H1 (cell line): ENCODE results near the gene HS6ST1. TPM values are rescaled to one million over a fixed set of nuclear protein-coding genes. Genes with fewer than 3 reads are reported as not detected.

Source experiments
- CTCF ChIA-PET: fragments of 300-600 bp; sonication (Branson Sonifier 250); formaldehyde crosslinking; loops from one replicate; lab custom pipeline; 2021; ENCODE audit not compliant: partially characterized antibody; lab: Charles Lee
- POLR2A ChIA-PET: fragments of 300-600 bp; sonication (Branson Sonifier 250); formaldehyde crosslinking; loops from one replicate; lab custom pipeline; 2021; ENCODE audit warnings: inconsistent platforms; ENCODE audit not compliant: partially characterized antibody; lab: Charles Lee
- DNase-seq, 2 experiments: peaks; one replicate each; pipeline versions ENCODE4 v3.0.0 to v3.0.0-alpha.2; 2010 to 2022; ENCODE audit warnings: low spot score in 2 of 2, low read depth in 1 of 2, mixed read lengths in 1 of 2
- FAIRE-seq: peaks from 2 replicates; lab custom pipeline; 2011; peaks lifted over from hg19 to GRCh38; lab: Jason Lieb, UNC
- H2AFZ ChIP-seq: 2 replicates; pipeline ENCODE4 v1.8.1; 2012; ENCODE audit warnings: low read length, inconsistent platforms
- H2AK5ac ChIP-seq: 2 replicates; pipeline ENCODE4 v1.6.1; 2013; ENCODE audit warnings: low read depth, low read length
- H2BK120ac ChIP-seq: replicated peaks from 2 replicates; pipeline ENCODE3; 2013; ENCODE audit warnings: low read depth, low read length, inconsistent platforms
- H2BK12ac ChIP-seq: 2 replicates; pipeline ENCODE4 v1.6.1; 2013; ENCODE audit warnings: low read depth, low read length
- H2BK15ac ChIP-seq: 2 replicates; pipeline ENCODE4 v1.6.1; 2013; ENCODE audit warnings: low read length
- H2BK20ac ChIP-seq: 2 replicates; pipeline ENCODE4 v1.6.1; 2013; ENCODE audit warnings: low read length
- H2BK5ac ChIP-seq: 2 replicates; pipeline ENCODE4 v1.6.1; 2013; ENCODE audit warnings: low read depth, low read length
- H3K14ac ChIP-seq: 2 replicates; pipeline ENCODE4 v1.6.1; 2013; ENCODE audit warnings: inconsistent platforms; ENCODE audit not compliant: insufficient read length
- H3K18ac ChIP-seq: 2 replicates; pipeline ENCODE4 v1.6.1; 2013; ENCODE audit warnings: low read length; ENCODE audit errors: extremely low read depth
- H3K23ac ChIP-seq: 2 replicates; pipeline ENCODE4 v1.6.1; 2013; ENCODE audit warnings: inconsistent platforms; ENCODE audit not compliant: insufficient read length
- H3K23me2 ChIP-seq: 2 replicates; pipeline ENCODE4 v1.6.1; 2013; ENCODE audit warnings: low read depth, low read length
- H3K27ac ChIP-seq: 2 replicates; pipeline ENCODE4 v1.6.1; 2011; ENCODE audit warnings: low read depth, low read length, inconsistent platforms
- H3K27me3 ChIP-seq, 4 experiments: replicated peaks in 1 of 4; 1 replicate in 1 of 4; 2 replicates in 3 of 4; pipeline versions ENCODE4 v1.6.1 to v1.8.1; 2011 to 2013; ENCODE audit warnings: low read length in 3 of 4, mild to moderate bottlenecking in 3 of 4, inconsistent platforms in 2 of 4, mixed read lengths in 2 of 4, moderate library complexity in 1 of 4; ENCODE audit not compliant: control insufficient read depth in 3 of 4, insufficient read depth in 3 of 4; ENCODE audit errors: extremely low read depth in 1 of 4
- H3K36me3 ChIP-seq, 4 experiments: 2 replicates each; pipeline versions ENCODE4 v1.6.1 to v1.8.1; 2011 to 2013; ENCODE audit warnings: mild to moderate bottlenecking in 4 of 4, low read length in 3 of 4, moderate library complexity in 2 of 4, control low read depth in 1 of 4, inconsistent platforms in 1 of 4; ENCODE audit not compliant: insufficient read depth in 4 of 4, control insufficient read depth in 2 of 4
- H3K4ac ChIP-seq: replicated peaks from 2 replicates; pipeline ENCODE3; 2013; ENCODE audit warnings: low read length, low read depth, mixed read lengths, inconsistent platforms; ENCODE audit not compliant: insufficient read length
- H3K4me1 ChIP-seq, 4 experiments: replicated peaks in 1 of 4; 1 replicate in 1 of 4; 2 replicates in 3 of 4; pipeline versions ENCODE4 v1.6.1 to v1.8.1; 2011 to 2013; ENCODE audit warnings: low read length in 3 of 4, inconsistent platforms in 2 of 4, mixed read lengths in 1 of 4; ENCODE audit not compliant: insufficient read depth in 4 of 4, control insufficient read depth in 3 of 4
- H3K4me2 ChIP-seq, 2 experiments: 2 replicates each; pipeline versions ENCODE4 v1.6.1 to v1.8.1; 2011 to 2013; ENCODE audit warnings: low read depth in 2 of 2, low read length in 2 of 2, control low read depth in 1 of 2, inconsistent platforms in 1 of 2, mild to moderate bottlenecking in 1 of 2; ENCODE audit not compliant: insufficient read depth in 1 of 2
- H3K4me3 ChIP-seq, 4 experiments: fragments of 200-600, 300-600 bp in 1 of 4; sonication (generic), shearing (Covaris generic), sonication (Bioruptor Twin) in 1 of 4; 2 replicates each; pipeline versions ENCODE4 v1.5.1 to v1.8.1; 2011 to 2016; ENCODE audit warnings: low read length in 4 of 4, low read depth in 3 of 4, control low read depth in 2 of 4, inconsistent platforms in 2 of 4, mild to moderate bottlenecking in 2 of 4, mixed read lengths in 1 of 4, moderate library complexity in 1 of 4; ENCODE audit not compliant: insufficient read depth in 2 of 4; ENCODE audit errors: extremely low read depth in 1 of 4
- H3K56ac ChIP-seq: replicated peaks from 2 replicates; pipeline ENCODE3; 2013; ENCODE audit warnings: low read depth, mild to moderate bottlenecking, mixed read lengths, low read length, inconsistent platforms; ENCODE audit not compliant: insufficient read length
- H3K79me1 ChIP-seq: 2 replicates; pipeline ENCODE4 v1.6.1; 2013; ENCODE audit warnings: low read depth, low read length, control low read depth
- H3K79me2 ChIP-seq, 2 experiments: 2 replicates each; pipeline versions ENCODE4 v1.6.1 to v1.8.1; 2012 to 2013; ENCODE audit warnings: low read length in 2 of 2, mild to moderate bottlenecking in 2 of 2, inconsistent platforms in 1 of 2; ENCODE audit not compliant: insufficient read depth in 2 of 2, control insufficient read depth in 1 of 2
- H3K9ac ChIP-seq, 4 experiments: replicated peaks in 1 of 4; 1 replicate in 1 of 4; 2 replicates in 3 of 4; pipeline versions ENCODE4 v1.6.1 to v1.8.1; 2011 to 2013; ENCODE audit warnings: low read depth in 3 of 4, low read length in 3 of 4, control low read depth in 2 of 4, mild to moderate bottlenecking in 2 of 4, moderate library complexity in 2 of 4, inconsistent platforms in 1 of 4; ENCODE audit errors: extremely low read depth in 1 of 4
- H3K9me3 ChIP-seq, 2 experiments: 2 replicates each; pipeline versions ENCODE4 v1.6.1 to v1.8.1; 2012 to 2013; ENCODE audit warnings: mild to moderate bottlenecking in 2 of 2, moderate library complexity in 2 of 2, control low read depth in 1 of 2, inconsistent platforms in 1 of 2, low read depth in 1 of 2, low read length in 1 of 2, mixed read lengths in 1 of 2; ENCODE audit not compliant: insufficient read depth in 2 of 2
- H4K20me1 ChIP-seq, 2 experiments: replicated peaks in 1 of 2; 2 replicates each; pipeline versions ENCODE3 to v1.8.1; 2011 to 2013; ENCODE audit warnings: inconsistent platforms in 2 of 2, low read length in 2 of 2, mild to moderate bottlenecking in 1 of 2; ENCODE audit not compliant: insufficient read depth in 2 of 2, control insufficient read depth in 1 of 2
- H4K5ac ChIP-seq: 2 replicates; pipeline ENCODE4 v1.6.1; 2013; ENCODE audit warnings: low read length, low read depth, mixed read lengths, inconsistent platforms; ENCODE audit not compliant: insufficient read length
- H4K8ac ChIP-seq: 2 replicates; pipeline ENCODE4 v1.8.0; 2013; ENCODE audit warnings: mild to moderate bottlenecking, moderate library complexity, low read length, inconsistent platforms; ENCODE audit not compliant: insufficient read depth; ENCODE audit errors: extremely low read depth
- H4K91ac ChIP-seq: replicated peaks from 2 replicates; pipeline ENCODE3; 2013; ENCODE audit warnings: low read length, mixed read lengths, inconsistent platforms; ENCODE audit not compliant: insufficient read length
- MAFK ChIP-seq: IDR thresholded peaks from 2 replicates; pipeline ENCODE4 v1.6.1; 2012; ENCODE audit warnings: low read depth, mild to moderate bottlenecking, improper control_type of control experiment, low read length
- SP2 ChIP-seq: IDR thresholded peaks from 2 replicates; pipeline ENCODE4 v1.6.1; 2012; ENCODE audit warnings: mild to moderate bottlenecking, low read length, inconsistent platforms
- YY1 ChIP-seq: IDR thresholded peaks from 2 replicates; pipeline ENCODE4 v1.6.1; 2011; ENCODE audit warnings: low read depth, mild to moderate bottlenecking, low read length
- ZNF274 ChIP-seq: IDR thresholded peaks from 2 replicates; pipeline ENCODE4 v1.7.0; 2012; ENCODE audit warnings: low read length, borderline replicate concordance; ENCODE audit errors: extremely low read depth
- WGBS, 2 experiments: shearing (Covaris generic) in 1 of 2; methylation state at CpG; one replicate each; pipeline versions ENCODE4 v1.1.6 to v1.1.7; 2013 to 2015; ENCODE audit warnings: low lambda C conversion rate in 2 of 2, mixed read lengths in 2 of 2, inconsistent platforms in 1 of 2, low coverage in 1 of 2, missing lambda C conversion rate in 1 of 2; ENCODE audit not compliant: insufficient replicate concordance in 2 of 2, insufficient coverage in 1 of 2, insufficient read length in 1 of 2; ENCODE audit errors: extremely low coverage in 1 of 2, missing lambda C conversion rate in 1 of 2; 5-methylcytosine and 5-hydroxymethylcytosine counted together
- polyA plus RNA-seq, 7 experiments: library from polyadenylated mRNA; depleted of rRNA in 3 of 7; stranded (reverse) in 5 of 7; unstranded in 2 of 7; fragments of >200 nt in 5 of 7; fragments of 200-250 nt in 2 of 7; gene quantifications; 1 replicate in 5 of 7; 2 replicates in 1 of 7; 4 replicates in 1 of 7; pipeline versions ENCODE4 v1.2.1 to v1.2.3, GENCODE V29; 2011 to 2013; ENCODE audit warnings: missing spikeins in 2 of 7, mixed read lengths in 2 of 7
- total RNA-seq: library from RNA; stranded (reverse); fragmentation: NEBNext Ultra II Directional; extraction: Animal tissue kit (Norgen Biotek cat#: 25700); gene quantifications from 2 replicates; pipeline ENCODE4 v1.2.1, GENCODE V29; 2021

HS6ST1 gene
- total and polyA plus RNA-seq, 2 of the 8 experiments (the other 6 are each of a cell fraction or from before 2014, with no cell fraction given) = 37.4 to 74.6 TPM

GRCh38 chr2:128354161-128354560 lies 35.5 kb upstream of the HS6ST1 start:
- Histone ChIP-seq H3K18ac (no peak overlapping the region), H3K14ac (no peak overlapping the region), H3K4ac (no peak overlapping the region), H3K79me2 (no peaks in the 10 kb centered on the region), H3K79me1 (no peaks in the 10 kb centered on the region), H4K20me1 (no peaks in the 10 kb centered on the region), H3K56ac (no peak overlapping the region), H4K5ac (no peak overlapping the region), H3K23me2 (no peaks in the 10 kb centered on the region), H4K8ac (no peak overlapping the region), H2AK5ac (no peak overlapping the region), H2BK120ac (no peak overlapping the region), H2BK12ac (no peak overlapping the region), H3K4me1 (no peaks in the 10 kb centered on the region), H3K36me3 (0 out of 8 replicates have a peak, but pooled peaks cover 0 to 4% (median 0%) of the 10 kb centered on the region in 4 experiments), H2BK15ac (no peak overlapping the region), H2BK5ac (no peak overlapping the region), H2BK20ac (no peak overlapping the region), H3K27ac (no peak overlapping the region), H3K9me3 (peaks cover 18 to 22% of the 10 kb centered on the region in 2 experiments), H3K4me3 (no peak overlapping the region), H3K27me3 (no peaks in the 10 kb centered on the region; a peak in 1 of 7 replicates), H4K91ac (no peak overlapping the region), H3K23ac (no peak overlapping the region), H3K9ac (no peak overlapping the region), H2AFZ (no peak overlapping the region), H3K4me2 (no peak overlapping the region)
- 94% methylated on average over 5 of the region's 5 CpGs; no CpG with 5 or more reads in 1 of the 2 experiments for WGBS, 2 experiments
- DNase-seq = no peak
- no peak for TF ChIP-seq SP2
- TF ChIP-seq MAFK = no peak
- TF ChIP-seq YY1 = no peak
- TF ChIP-seq ZNF274 = no peak
- ChIA-PET POLR2A (no interaction called here), CTCF (interaction anchor here (0.8 kb wide), 1 partner anchor 115 kb away, joined by 3 read pairs; no protein-coding TSS in a partner anchor)
- no peak for FAIRE-seq
